H1 (cell line): ENCODE measurements around the gene GSDMA. TPM values are rescaled to one million over a fixed set of nuclear protein-coding genes. Genes with fewer than 3 reads are reported as not detected.

Experiments used
- microRNA-seq, 2 experiments: library from miRNA; unstranded; fragments of <30 nt; microRNA quantifications; one replicate each; pipeline versions ENCODE4 to v1.2.0, GENCODE V29; 2016 to 2020; ENCODE audit warnings: borderline microRNAs expressed in 2 of 2, borderline number of aligned reads in 2 of 2, borderline replicate concordance in 1 of 2
- polyA plus RNA-seq, 7 experiments: library from polyadenylated mRNA; depleted of rRNA in 3 of 7; stranded (reverse) in 5 of 7; unstranded in 2 of 7; fragments of >200 nt in 5 of 7; fragments of 200-250 nt in 2 of 7; gene quantifications; 1 replicate in 5 of 7; 2 replicates in 1 of 7; 4 replicates in 1 of 7; pipeline versions ENCODE4 v1.2.1 to v1.2.3, GENCODE V29; 2011 to 2013; ENCODE audit warnings: missing spikeins in 2 of 7, mixed read lengths in 2 of 7
- small RNA-seq: library from polyadenylated mRNA; stranded (forward); fragments of <200 nt; extraction: miRNeasy Mini kit (QIAGEN cat#:217004); gene quantifications from one replicate; pipeline ENCODE3, GENCODE V24; 2013; ENCODE audit not compliant: insufficient read depth
- total RNA-seq: library from RNA; stranded (reverse); fragmentation: NEBNext Ultra II Directional; extraction: Animal tissue kit (Norgen Biotek cat#: 25700); gene quantifications from 2 replicates; pipeline ENCODE4 v1.2.1, GENCODE V29; 2021

Gene GSDMA
- total and polyA plus RNA-seq, 2 of the 8 experiments (the other 6 are each of a cell fraction or from before 2014, with no cell fraction given) = 0.03 TPM; not detected in 1

Small RNA genes within 50 kb of the gene (microRNA-seq; reads per million reads assigned to microRNA genes)
- 0.20 to 0.23 reads per million in 2 experiments for gene MIR6884

Small RNA genes within 50 kb of the gene (small RNA-seq; reads per million reads assigned to genes)
- gene SNORD124 = 37.0 reads per million, percentile 95 among the genes with 10 or more reads in this experiment

Other genes with a start within 250 kb of the GSDMA start
- gene MIEN1, start 232.5 kb upstream of the GSDMA start, total RNA-seq = 29.6 and 30.0 TPM in 2 replicates
- gene MIEN1, start 232.5 kb upstream of the GSDMA start, polyA plus RNA-seq (2011; rRNA removed) = 54.9 and 57.9 TPM in 2 replicates
- gene GRB7, start 225.1 kb upstream of the GSDMA start, total RNA-seq = 30.9 and 32.2 TPM in 2 replicates
- gene GRB7, start 225.1 kb upstream of the GSDMA start, polyA plus RNA-seq (2011; rRNA removed) = 41.5 and 61.7 TPM in 2 replicates
- gene IKZF3, start 98.7 kb upstream of the GSDMA start, total RNA-seq = 0.52 and 0.56 TPM in 2 replicates
- gene IKZF3, start 98.7 kb upstream of the GSDMA start, polyA plus RNA-seq (2011; rRNA removed) = 0.23 and 0.31 TPM in 2 replicates
- gene ZPBP2, start 94.8 kb upstream of the GSDMA start, total RNA-seq = not detected in 2 replicates
- not detected in 2 replicates for gene ZPBP2, start 94.8 kb upstream of the GSDMA start, polyA plus RNA-seq (2011; rRNA removed)
- gene GSDMB, start 44.4 kb upstream of the GSDMA start, total RNA-seq = 10.3 and 11.8 TPM in 2 replicates
- 9.7 and 9.8 TPM in 2 replicates for gene GSDMB, start 44.4 kb upstream of the GSDMA start, polyA plus RNA-seq (2011; rRNA removed)
- gene ORMDL3, start 35.4 kb upstream of the GSDMA start, total RNA-seq = 50.4 and 54.6 TPM in 2 replicates
- gene ORMDL3, start 35.4 kb upstream of the GSDMA start, polyA plus RNA-seq (2011; rRNA removed) = 108 and 168 TPM in 2 replicates
- not detected in 2 replicates for gene LRRC3C, start 35.3 kb upstream of the GSDMA start, total RNA-seq
- not detected in 2 replicates for gene LRRC3C, start 35.3 kb upstream of the GSDMA start, polyA plus RNA-seq (2011; rRNA removed)
- gene PSMD3, start 17.8 kb downstream of the GSDMA start, total RNA-seq = 198 TPM in 2 replicates
- 151 and 182 TPM in 2 replicates for gene PSMD3, start 17.8 kb downstream of the GSDMA start, polyA plus RNA-seq (2011; rRNA removed)
- not detected in 2 replicates for gene CSF3, start 52.4 kb downstream of the GSDMA start, total RNA-seq
- gene CSF3, start 52.4 kb downstream of the GSDMA start, polyA plus RNA-seq (2011; rRNA removed) = 0.03 TPM in 1 of 2 replicates, not detected in the other
- 81.7 and 90.6 TPM in 2 replicates for gene MED24, start 91.4 kb downstream of the GSDMA start, total RNA-seq
- 92.7 and 120 TPM in 2 replicates for gene MED24, start 91.4 kb downstream of the GSDMA start, polyA plus RNA-seq (2011; rRNA removed)
- gene THRA, start 100.0 kb downstream of the GSDMA start, total RNA-seq = 10.2 and 11.8 TPM in 2 replicates
- 6.4 and 8.2 TPM in 2 replicates for gene THRA, start 100.0 kb downstream of the GSDMA start, polyA plus RNA-seq (2011; rRNA removed)
- 4.3 and 4.6 TPM in 2 replicates for gene NR1D1, start 137.6 kb downstream of the GSDMA start, total RNA-seq
- 1.5 and 3.4 TPM in 2 replicates for gene NR1D1, start 137.6 kb downstream of the GSDMA start, polyA plus RNA-seq (2011; rRNA removed)
- 66.5 and 69.2 TPM in 2 replicates for gene MSL1, start 159.0 kb downstream of the GSDMA start, total RNA-seq
- 18.2 and 24.1 TPM in 2 replicates for gene MSL1, start 159.0 kb downstream of the GSDMA start, polyA plus RNA-seq (2011; rRNA removed)
- gene CASC3, start 177.5 kb downstream of the GSDMA start, total RNA-seq = 114 and 116 TPM in 2 replicates
- 80.2 and 85.7 TPM in 2 replicates for gene CASC3, start 177.5 kb downstream of the GSDMA start, polyA plus RNA-seq (2011; rRNA removed)
- gene RAPGEFL1, start 214.5 kb downstream of the GSDMA start, total RNA-seq = 18.1 and 20.2 TPM in 2 replicates
- 20.0 and 25.0 TPM in 2 replicates for gene RAPGEFL1, start 214.5 kb downstream of the GSDMA start, polyA plus RNA-seq (2011; rRNA removed)